Astrocyte of the cerebellum (primary cell): ENCODE results near the gene KIAA0513.

ENCODE experiments used
- DNase-seq: peaks from one replicate; pipeline ENCODE4 v3.0.0-alpha.2; 2011; ENCODE audit warnings: low read depth
- H3K4me3 ChIP-seq: 2 replicates; pipeline ENCODE4 v1.5.1; 2011; ENCODE audit warnings: mild to moderate bottlenecking, low read depth, low read length, moderate library complexity
- in situ Hi-C: cut with HindIII; loops from 2 replicates; pipeline ENCODE4 v1.10.0; 2017; ENCODE audit warnings: low sequenced_read_pairs
- TF ChIP-seq, protein P1 (sequence below): IDR thresholded peaks from 2 replicates; pipeline ENCODE4 v1.5.1; 2012; ENCODE audit warnings: low read length, low read depth, moderate library complexity, mild to moderate bottlenecking; ENCODE audit errors: missing control alignments

Gene KIAA0513

DNA sequence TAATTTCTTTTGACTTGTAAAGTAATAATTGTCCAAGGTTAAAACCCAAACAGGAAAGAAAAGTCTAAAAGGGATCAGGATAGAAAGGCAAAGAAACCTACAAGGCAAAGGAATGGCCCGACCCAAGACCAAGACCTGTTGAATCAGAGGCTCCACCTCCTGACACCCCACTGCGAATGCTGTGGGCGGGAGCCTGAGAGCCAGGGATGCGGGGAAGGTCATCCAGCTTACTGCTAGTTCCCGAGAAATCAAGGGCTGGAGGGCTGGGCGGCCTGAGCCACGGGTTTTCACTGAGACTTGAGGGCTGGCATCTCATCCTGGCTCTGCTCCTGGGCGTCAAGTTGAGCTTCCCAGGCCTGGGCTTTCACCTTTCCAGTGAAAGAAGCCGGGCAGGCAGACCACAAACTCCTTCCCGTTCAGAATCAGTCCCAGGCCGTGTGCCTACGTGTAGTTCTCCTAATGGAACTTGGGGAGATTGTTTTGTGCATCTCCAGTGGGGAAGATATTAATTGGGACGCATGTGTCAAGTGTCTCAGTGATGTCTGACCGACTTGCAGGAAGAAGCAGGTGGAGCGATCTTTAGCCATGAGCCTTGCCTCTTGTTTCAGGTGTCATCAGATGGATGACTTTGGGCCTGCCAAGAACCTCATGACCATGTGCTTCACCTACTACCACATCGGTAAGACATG lies 47.8 kb downstream of the KIAA0513 start:
- no peak overlapping the region for H3K4me3 ChIP-seq
- TF ChIP-seq, protein P1, sequence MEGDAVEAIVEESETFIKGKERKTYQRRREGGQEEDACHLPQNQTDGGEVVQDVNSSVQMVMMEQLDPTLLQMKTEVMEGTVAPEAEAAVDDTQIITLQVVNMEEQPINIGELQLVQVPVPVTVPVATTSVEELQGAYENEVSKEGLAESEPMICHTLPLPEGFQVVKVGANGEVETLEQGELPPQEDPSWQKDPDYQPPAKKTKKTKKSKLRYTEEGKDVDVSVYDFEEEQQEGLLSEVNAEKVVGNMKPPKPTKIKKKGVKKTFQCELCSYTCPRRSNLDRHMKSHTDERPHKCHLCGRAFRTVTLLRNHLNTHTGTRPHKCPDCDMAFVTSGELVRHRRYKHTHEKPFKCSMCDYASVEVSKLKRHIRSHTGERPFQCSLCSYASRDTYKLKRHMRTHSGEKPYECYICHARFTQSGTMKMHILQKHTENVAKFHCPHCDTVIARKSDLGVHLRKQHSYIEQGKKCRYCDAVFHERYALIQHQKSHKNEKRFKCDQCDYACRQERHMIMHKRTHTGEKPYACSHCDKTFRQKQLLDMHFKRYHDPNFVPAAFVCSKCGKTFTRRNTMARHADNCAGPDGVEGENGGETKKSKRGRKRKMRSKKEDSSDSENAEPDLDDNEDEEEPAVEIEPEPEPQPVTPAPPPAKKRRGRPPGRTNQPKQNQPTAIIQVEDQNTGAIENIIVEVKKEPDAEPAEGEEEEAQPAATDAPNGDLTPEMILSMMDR = no peak
- in situ Hi-C loops = no loop called here
- no peak for DNase-seq

GRCh38 chr16:85077039-85077438 lies 49.4 kb downstream of the KIAA0513 start:
- no peak overlapping the region for H3K4me3 ChIP-seq
- in situ Hi-C loops = no loop called here
- TF ChIP-seq, protein P1 = no peak
- DNase-seq = no peak

DNA sequence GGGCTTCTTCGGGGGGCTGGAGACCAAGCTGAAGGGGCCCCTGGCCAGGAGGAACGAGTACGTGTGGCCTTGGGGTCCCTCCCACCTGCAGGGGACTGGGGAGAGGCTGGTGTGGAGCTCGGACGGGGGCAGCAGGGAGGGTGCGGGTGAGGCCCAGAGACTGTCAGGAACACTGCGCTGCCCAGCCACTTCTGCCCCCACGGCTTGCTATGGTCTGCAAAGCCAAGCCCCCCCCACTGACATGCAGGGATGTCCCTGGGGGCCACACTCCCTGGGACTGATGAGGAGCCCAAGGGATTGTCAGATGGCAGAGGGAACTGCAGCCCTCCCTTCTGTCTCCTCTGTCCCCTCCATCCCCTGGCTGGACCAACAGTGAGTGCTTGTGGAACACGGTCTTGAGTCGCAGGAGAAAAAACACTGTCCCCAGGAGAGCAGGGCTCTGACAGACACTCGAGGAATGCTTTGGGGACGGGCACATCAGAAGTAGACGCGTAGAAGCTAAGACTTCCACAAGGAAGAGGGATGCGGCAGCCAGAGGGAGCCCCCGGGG lies 50.1 kb downstream of the KIAA0513 start:
- TF ChIP-seq, protein P1 = no peak
- H3K4me3 ChIP-seq = no peak overlapping the region
- no peak for DNase-seq
- in situ Hi-C loops = no loop called here

DNA sequence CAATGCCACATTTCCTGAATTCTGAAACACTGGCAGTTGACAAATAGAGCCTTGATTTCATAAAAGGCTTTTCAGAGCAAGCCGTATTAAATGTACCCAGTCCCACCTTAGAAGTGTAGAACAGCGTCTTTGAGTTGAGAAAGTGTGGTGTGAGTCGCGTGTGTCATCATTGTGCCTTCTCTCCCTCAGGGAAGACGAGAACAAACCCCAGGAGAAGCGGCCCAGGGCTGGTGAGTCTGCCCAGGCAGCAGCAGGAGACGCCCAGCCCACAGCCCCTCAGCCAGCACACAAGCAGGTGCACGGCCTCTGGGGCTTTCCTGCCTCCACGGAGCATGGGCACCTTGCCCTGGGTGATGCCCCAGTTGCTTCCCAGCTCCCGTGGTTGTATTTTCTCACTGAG lies 50.6 kb downstream of the KIAA0513 start:
- no peak for DNase-seq
- TF ChIP-seq, protein P1 = no peak
- in situ Hi-C loops = no loop called here
- H3K4me3 ChIP-seq = no peak overlapping the region

DNA sequence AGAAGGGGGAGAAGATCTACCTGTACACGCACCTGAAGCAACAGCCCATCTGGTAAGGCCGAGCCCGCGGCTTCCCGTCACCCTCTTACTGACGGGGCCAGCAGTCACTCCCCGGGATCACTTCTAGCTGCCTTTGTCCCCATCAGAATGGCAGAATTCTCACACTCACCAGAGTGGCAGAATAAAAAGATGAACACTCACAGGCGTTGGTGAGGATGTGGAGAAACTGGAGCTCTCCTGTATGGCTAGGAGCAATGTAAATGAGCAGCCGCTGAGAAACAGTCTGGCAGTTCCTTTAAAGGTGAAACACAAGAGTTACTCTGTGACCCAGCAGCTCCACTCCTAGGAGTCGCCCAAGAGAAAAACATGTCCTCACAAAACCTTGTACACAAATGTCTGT lies 51.4 kb downstream of the KIAA0513 start:
- TF ChIP-seq, protein P1 = no peak
- in situ Hi-C loops = no loop called here
- DNase-seq = no peak
- H3K4me3 ChIP-seq = no peak overlapping the region

GRCh38 chr16:85079785-85080570 lies 52.4 kb downstream of the KIAA0513 start:
- DNase-seq = no peak
- no peak overlapping the region for H3K4me3 ChIP-seq
- TF ChIP-seq, protein P1 = no peak
- in situ Hi-C loops = no loop called here
